GM23338 (cell line): ENCODE data around the gene NR2C2. TPM values are rescaled to one million over a fixed set of nuclear protein-coding genes. Genes with fewer than 3 reads are reported as not detected.

Source experiments
- ATAC-seq: fragments of 200-7000 bp; cut with Tn5 transposase; 3 replicates; pipeline ENCODE4 v1.9.1; 2020
- DNase-seq: peaks from one replicate; pipeline ENCODE4 v3.0.0-alpha.2; 2015; ENCODE audit warnings: low spot score
- H2AFZ ChIP-seq: fragments of 200-600 bp; sonication (generic); 2 replicates; pipeline ENCODE4 v1.8.0; 2016; ENCODE audit warnings: antibody characterized with exemption, mild to moderate bottlenecking, moderate library complexity
- H3F3A ChIP-seq: fragments of 200-600 bp; sonication (generic); replicated peaks from 2 replicates; pipeline ENCODE4 v1.8.0; 2017; ENCODE audit warnings: antibody characterized with exemption, mixed run types, low read depth
- H3K27ac ChIP-seq: fragments of 200-600 bp; sonication (generic); 2 replicates; pipeline ENCODE4 v1.6.1; 2016; ENCODE audit warnings: low read depth
- H3K27me3 ChIP-seq: fragments of 200-600 bp; sonication (generic); 2 replicates; pipeline ENCODE4 v1.8.0; 2016; ENCODE audit warnings: mild to moderate bottlenecking, mixed run types, moderate library complexity; ENCODE audit not compliant: insufficient read depth
- H3K36me3 ChIP-seq: fragments of 200-600 bp; sonication (generic); 2 replicates; pipeline ENCODE4 v1.8.0; 2016; ENCODE audit warnings: mild to moderate bottlenecking; ENCODE audit not compliant: insufficient read depth
- H3K4me1 ChIP-seq: fragments of 200-600 bp; sonication (generic); 2 replicates; pipeline ENCODE4 v1.8.0; 2016; ENCODE audit warnings: mild to moderate bottlenecking, moderate library complexity; ENCODE audit not compliant: insufficient read depth
- H3K4me2 ChIP-seq: fragments of 200-600 bp; sonication (generic); 2 replicates; pipeline ENCODE4 v1.7.1; 2017; ENCODE audit warnings: mixed run types
- H3K4me3 ChIP-seq: fragments of 200-600 bp; sonication (generic); 2 replicates; pipeline ENCODE4 v1.6.1; 2016; ENCODE audit warnings: mixed run types
- H3K79me2 ChIP-seq: fragments of 200-600 bp; sonication (generic); replicated peaks from 2 replicates; pipeline ENCODE4 v1.8.0; 2017; ENCODE audit warnings: mild to moderate bottlenecking; ENCODE audit not compliant: insufficient read depth
- H3K9me2 ChIP-seq: fragments of 200-600 bp; sonication (generic); 2 replicates; pipeline ENCODE4 v1.8.0; 2017; ENCODE audit not compliant: insufficient read depth
- H4K20me1 ChIP-seq: fragments of 200-600 bp; sonication (generic); replicated peaks from 2 replicates; pipeline ENCODE4 v1.8.0; 2017; ENCODE audit warnings: mild to moderate bottlenecking; ENCODE audit not compliant: insufficient read depth
- H3K27ac Mint-ChIP-seq: 2 replicates; pipeline ENCODE4 v1.8.0; 2020; ENCODE audit warnings: inconsistent platforms, mild to moderate bottlenecking, moderate library complexity, mixed read lengths
- H3K27me3 Mint-ChIP-seq: 3 replicates; pipeline ENCODE4 v1.8.0; 2022; ENCODE audit warnings: low read depth, mild to moderate bottlenecking, moderate library complexity, mixed read lengths, inconsistent platforms; ENCODE audit not compliant: insufficient read depth, poor library complexity
- H3K36me3 Mint-ChIP-seq: 3 replicates; pipeline ENCODE4 v1.8.0; 2021; ENCODE audit warnings: low read depth, mild to moderate bottlenecking, inconsistent platforms, moderate library complexity, mixed read lengths
- H3K4me1 Mint-ChIP-seq: 3 replicates; pipeline ENCODE4 v1.8.0; 2020; ENCODE audit warnings: mild to moderate bottlenecking, inconsistent platforms, mixed read lengths
- H3K4me3 Mint-ChIP-seq: 3 replicates; pipeline ENCODE4 v1.8.0; 2021; ENCODE audit warnings: moderate library complexity, mild to moderate bottlenecking, inconsistent platforms, mixed read lengths
- H3K9me3 Mint-ChIP-seq: 3 replicates; pipeline ENCODE4 v1.8.0; 2020; ENCODE audit warnings: moderate library complexity, mild to moderate bottlenecking, inconsistent platforms, mixed read lengths
- EZH2phosphoT487 ChIP-seq: fragments of 200-600 bp; sonication (generic); IDR thresholded peaks from one replicate; pipeline ENCODE4 v1.8.1; 2018; ENCODE audit warnings: antibody characterized with exemption; ENCODE audit not compliant: unreplicated experiment
- POLR2AphosphoS5 ChIP-seq: IDR thresholded peaks from 2 replicates; pipeline ENCODE4 v1.6.1; 2016; ENCODE audit warnings: antibody characterized with exemption, low read depth
- REST ChIP-seq: IDR thresholded peaks from one replicate; pipeline ENCODE4 v1.6.1; 2018; ENCODE audit warnings: antibody characterized with exemption; ENCODE audit not compliant: unreplicated experiment
- STAT1 ChIP-seq: IDR thresholded peaks from one replicate; pipeline ENCODE4 v1.6.1; 2016; ENCODE audit warnings: antibody characterized with exemption; ENCODE audit not compliant: unreplicated experiment
- ZNF331 ChIP-seq: fragments of 250-450 bp; sonication (Bioruptor Pico); IDR thresholded peaks from 2 replicates; pipeline ENCODE4 v1.5.0; 2020; ENCODE audit warnings: low read depth, mild to moderate bottlenecking, moderate library complexity
- polyA plus RNA-seq: library from polyadenylated mRNA; unstranded; fragments of >200 nt; fragmentation: Nextera tagmentation; extraction: Ambion mirVana; gene quantifications from 2 replicates; pipeline ENCODE4 v1.2.1, GENCODE V29; 2016
- total RNA-seq: library from RNA; depleted of rRNA; stranded (reverse); fragments of >200 nt; shearing (Covaris generic); gene quantifications from 2 replicates; pipeline ENCODE4 v1.2.3, GENCODE V29; 2014
- TF ChIP-seq, protein P1 (sequence below): fragments of 250-450 bp; sonication (Bioruptor Pico); IDR thresholded peaks from 2 replicates; pipeline ENCODE4 v1.5.0; 2020; ENCODE audit warnings: mild to moderate bottlenecking, moderate library complexity
- TF ChIP-seq, protein P2 (sequence below), 2 experiments: fragments of 200-600 bp in 1 of 2; sonication (generic) in 1 of 2; conservative IDR thresholded peaks; 2 replicates each; pipeline versions ENCODE4 v1.5.1 to v1.6.1; 2016 to 2017; ENCODE audit warnings: antibody characterized with exemption in 2 of 2, low read depth in 2 of 2, mild to moderate bottlenecking in 2 of 2, moderate library complexity in 1 of 2

NR2C2 gene
- total and polyA plus RNA-seq, 2 experiments from 2014 or later: 12.0 to 57.2 TPM

DNA sequence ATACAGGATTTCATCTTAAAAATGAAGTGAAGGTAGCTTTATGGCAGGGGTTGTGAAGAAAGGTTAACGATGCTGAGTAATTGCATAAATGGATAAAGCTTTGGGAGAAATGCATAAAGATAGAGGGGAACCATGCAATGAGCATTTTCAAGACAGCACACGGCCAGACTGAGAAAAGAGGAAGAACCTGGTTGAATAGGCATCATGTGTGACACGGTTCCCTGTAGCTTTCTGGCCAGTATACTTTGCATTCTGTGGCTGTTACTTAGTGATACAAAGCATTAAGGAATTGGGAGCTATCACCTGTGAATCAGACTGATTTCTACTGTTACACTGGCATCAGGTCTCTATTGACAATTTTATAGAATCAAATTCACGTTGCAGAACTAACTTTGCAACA, 33.3 kb downstream of the NR2C2 start (continued):
- TF ChIP-seq, protein P1, sequence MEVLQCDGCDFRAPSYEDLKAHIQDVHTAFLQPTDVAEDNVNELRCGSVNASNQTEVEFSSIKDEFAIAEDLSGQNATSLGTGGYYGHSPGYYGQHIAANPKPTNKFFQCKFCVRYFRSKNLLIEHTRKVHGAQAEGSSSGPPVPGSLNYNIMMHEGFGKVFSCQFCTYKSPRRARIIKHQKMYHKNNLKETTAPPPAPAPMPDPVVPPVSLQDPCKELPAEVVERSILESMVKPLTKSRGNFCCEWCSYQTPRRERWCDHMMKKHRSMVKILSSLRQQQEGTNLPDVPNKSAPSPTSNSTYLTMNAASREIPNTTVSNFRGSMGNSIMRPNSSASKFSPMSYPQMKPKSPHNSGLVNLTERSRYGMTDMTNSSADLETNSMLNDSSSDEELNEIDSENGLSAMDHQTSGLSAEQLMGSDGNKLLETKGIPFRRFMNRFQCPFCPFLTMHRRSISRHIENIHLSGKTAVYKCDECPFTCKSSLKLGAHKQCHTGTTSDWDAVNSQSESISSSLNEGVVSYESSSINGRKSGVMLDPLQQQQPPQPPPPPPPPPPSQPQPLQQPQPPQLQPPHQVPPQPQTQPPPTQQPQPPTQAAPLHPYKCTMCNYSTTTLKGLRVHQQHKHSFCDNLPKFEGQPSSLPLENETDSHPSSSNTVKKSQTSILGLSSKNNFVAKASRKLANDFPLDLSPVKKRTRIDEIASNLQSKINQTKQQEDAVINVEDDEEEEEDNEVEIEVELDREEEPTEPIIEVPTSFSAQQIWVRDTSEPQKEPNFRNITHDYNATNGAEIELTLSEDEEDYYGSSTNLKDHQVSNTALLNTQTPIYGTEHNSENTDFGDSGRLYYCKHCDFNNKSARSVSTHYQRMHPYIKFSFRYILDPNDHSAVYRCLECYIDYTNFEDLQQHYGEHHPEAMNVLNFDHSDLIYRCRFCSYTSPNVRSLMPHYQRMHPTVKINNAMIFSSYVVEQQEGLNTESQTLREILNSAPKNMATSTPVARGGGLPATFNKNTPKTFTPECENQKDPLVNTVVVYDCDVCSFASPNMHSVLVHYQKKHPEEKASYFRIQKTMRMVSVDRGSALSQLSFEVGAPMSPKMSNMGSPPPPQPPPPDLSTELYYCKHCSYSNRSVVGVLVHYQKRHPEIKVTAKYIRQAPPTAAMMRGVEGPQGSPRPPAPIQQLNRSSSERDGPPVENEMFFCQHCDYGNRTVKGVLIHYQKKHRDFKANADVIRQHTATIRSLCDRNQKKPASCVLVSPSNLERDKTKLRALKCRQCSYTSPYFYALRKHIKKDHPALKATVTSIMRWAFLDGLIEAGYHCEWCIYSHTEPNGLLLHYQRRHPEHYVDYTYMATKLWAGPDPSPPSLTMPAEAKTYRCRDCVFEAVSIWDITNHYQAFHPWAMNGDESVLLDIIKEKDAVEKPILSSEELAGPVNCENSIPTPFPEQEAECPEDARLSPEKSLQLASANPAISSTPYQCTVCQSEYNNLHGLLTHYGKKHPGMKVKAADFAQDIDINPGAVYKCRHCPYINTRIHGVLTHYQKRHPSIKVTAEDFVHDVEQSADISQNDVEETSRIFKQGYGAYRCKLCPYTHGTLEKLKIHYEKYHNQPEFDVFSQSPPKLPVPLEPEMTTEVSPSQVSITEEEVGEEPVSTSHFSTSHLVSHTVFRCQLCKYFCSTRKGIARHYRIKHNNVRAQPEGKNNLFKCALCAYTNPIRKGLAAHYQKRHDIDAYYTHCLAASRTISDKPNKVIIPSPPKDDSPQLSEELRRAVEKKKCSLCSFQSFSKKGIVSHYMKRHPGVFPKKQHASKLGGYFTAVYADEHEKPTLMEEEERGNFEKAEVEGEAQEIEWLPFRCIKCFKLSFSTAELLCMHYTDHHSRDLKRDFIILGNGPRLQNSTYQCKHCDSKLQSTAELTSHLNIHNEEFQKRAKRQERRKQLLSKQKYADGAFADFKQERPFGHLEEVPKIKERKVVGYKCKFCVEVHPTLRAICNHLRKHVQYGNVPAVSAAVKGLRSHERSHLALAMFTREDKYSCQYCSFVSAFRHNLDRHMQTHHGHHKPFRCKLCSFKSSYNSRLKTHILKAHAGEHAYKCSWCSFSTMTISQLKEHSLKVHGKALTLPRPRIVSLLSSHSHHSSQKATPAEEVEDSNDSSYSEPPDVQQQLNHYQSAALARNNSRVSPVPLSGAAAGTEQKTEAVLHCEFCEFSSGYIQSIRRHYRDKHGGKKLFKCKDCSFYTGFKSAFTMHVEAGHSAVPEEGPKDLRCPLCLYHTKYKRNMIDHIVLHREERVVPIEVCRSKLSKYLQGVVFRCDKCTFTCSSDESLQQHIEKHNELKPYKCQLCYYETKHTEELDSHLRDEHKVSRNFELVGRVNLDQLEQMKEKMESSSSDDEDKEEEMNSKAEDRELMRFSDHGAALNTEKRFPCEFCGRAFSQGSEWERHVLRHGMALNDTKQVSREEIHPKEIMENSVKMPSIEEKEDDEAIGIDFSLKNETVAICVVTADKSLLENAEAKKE (CRISPR knock-in tag): no peak
- TF ChIP-seq STAT1 (no peak), REST (no peak)

DNA sequence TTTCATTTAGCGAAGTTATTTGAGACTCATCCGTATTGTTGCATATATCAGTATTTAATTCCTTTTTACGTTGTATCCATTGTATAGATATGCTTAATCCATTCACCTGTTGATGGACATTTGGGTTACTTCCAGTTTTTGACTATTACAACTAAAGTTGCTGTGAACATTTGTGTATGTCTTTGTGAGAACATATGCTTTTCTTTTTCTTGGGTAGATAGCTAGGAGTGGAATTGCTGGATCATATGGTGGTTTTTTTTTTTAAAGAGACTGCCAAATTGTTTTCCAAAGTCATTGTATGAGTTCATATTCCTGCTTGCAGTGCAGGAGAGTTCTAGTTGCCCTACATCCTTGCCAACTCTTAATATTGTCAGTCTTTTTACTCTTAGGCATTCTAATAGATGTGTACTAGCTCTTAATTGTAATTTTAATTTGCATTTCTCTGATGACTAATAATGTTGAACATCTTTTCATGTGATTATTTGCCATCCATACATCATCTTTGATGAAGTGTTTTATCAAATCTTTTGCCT, 37.3 kb downstream of the NR2C2 start:
- peaks cover 88% of the 10 kb centered on the region for H3K79me2 ChIP-seq
- TF ChIP-seq ZNF331 (CRISPR knock-in tag) (no peak), REST (no peak), POLR2AphosphoS5 (no peak), EZH2phosphoT487 (no peak), STAT1 (no peak)
- TF ChIP-seq, protein P2, sequence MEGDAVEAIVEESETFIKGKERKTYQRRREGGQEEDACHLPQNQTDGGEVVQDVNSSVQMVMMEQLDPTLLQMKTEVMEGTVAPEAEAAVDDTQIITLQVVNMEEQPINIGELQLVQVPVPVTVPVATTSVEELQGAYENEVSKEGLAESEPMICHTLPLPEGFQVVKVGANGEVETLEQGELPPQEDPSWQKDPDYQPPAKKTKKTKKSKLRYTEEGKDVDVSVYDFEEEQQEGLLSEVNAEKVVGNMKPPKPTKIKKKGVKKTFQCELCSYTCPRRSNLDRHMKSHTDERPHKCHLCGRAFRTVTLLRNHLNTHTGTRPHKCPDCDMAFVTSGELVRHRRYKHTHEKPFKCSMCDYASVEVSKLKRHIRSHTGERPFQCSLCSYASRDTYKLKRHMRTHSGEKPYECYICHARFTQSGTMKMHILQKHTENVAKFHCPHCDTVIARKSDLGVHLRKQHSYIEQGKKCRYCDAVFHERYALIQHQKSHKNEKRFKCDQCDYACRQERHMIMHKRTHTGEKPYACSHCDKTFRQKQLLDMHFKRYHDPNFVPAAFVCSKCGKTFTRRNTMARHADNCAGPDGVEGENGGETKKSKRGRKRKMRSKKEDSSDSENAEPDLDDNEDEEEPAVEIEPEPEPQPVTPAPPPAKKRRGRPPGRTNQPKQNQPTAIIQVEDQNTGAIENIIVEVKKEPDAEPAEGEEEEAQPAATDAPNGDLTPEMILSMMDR (conservative IDR thresholded peaks at IDR 0.05; ENCODE audit: low read depth in 2 of 2): no peak

More for the DNA sequence above, 37.3 kb downstream of the NR2C2 start:
- Histone ChIP-seq H3K27me3 (no peaks in the 10 kb centered on the region), H3F3A (no peaks in the 10 kb centered on the region), H3K9me2 (no peaks in the 10 kb centered on the region), H2AFZ (no peak overlapping the region), H3K4me2 (no peak overlapping the region), H3K4me3 (no peak overlapping the region), H3K27ac (no peak overlapping the region), H3K4me1 (no peaks in the 10 kb centered on the region), H3K36me3 (no peaks in the 10 kb centered on the region), H4K20me1 (peaks cover 57% of the 10 kb centered on the region)
- H3K4me3 Mint-ChIP-seq: no peak overlapping the region
- H3K4me1 Mint-ChIP-seq: peaks cover 11% of the 10 kb centered on the region
- H3K27me3 Mint-ChIP-seq: no peaks in the 10 kb centered on the region
- ATAC-seq (no peak), DNase-seq (no peak)
- H3K9me3 Mint-ChIP-seq: no peaks in the 10 kb centered on the region
- H3K36me3 Mint-ChIP-seq: no peaks in the 10 kb centered on the region
- no peak overlapping the region for H3K27ac Mint-ChIP-seq
